T-cell (primary cell): Measurements from ENCODE around the gene ONECUT2. TPM values are rescaled to one million over a fixed set of nuclear protein-coding genes. Genes with fewer than 3 reads are reported as not detected.

ENCODE experiments used
- ATAC-seq, 4 experiments: fragments of 200-7000 bp in 3 of 4; fragments of 150-1000 bp in 1 of 4; cut with Tn5 transposase; replicated peaks in 1 of 4; 1 replicate in 3 of 4; 2 replicates in 1 of 4; pipeline ENCODE4 v1.10.0; 2021; ENCODE audit warnings: moderate library complexity in 3 of 4, mild to moderate bottlenecking in 2 of 4, moderate number of reproducible peaks in 1 of 4
- CTCF ChIA-PET, 2 donors: fragments of 300-600 bp; sonication (Branson Sonifier 250); formaldehyde crosslinking; loops; one replicate each; lab custom pipeline; 2022; ENCODE audit warnings: antibody characterized with exemption in 2 of 2; lab: Charles Lee
- POLR2A ChIA-PET, 2 donors: fragments of 300-600 bp; sonication (Branson Sonifier 250); formaldehyde crosslinking; loops; one replicate each; lab custom pipeline; 2022; ENCODE audit warnings: antibody characterized with exemption in 2 of 2; lab: Charles Lee
- DNase-seq, 35 experiments: peaks; one replicate each; pipeline versions ENCODE4 v3.0.0 to v3.0.0-alpha.2; 2013 to 2023
- H3K27ac ChIP-seq: one replicate; pipeline ENCODE4 v1.5.1; 2013; ENCODE audit warnings: low read length
- H3K27me3 ChIP-seq, 2 experiments: replicated peaks in 1 of 2; 1 replicate in 1 of 2; 2 replicates in 1 of 2; pipeline versions ENCODE4 v1.6.1 to v1.7.0; 2013; ENCODE audit warnings: low read length in 1 of 2, mixed read lengths in 1 of 2; ENCODE audit not compliant: control insufficient read depth in 2 of 2, insufficient read depth in 2 of 2; ENCODE audit errors: extremely low read depth in 1 of 2
- H3K36me3 ChIP-seq, 2 donors: 1 replicate in 1 of 2; 2 replicates in 1 of 2; pipeline versions ENCODE4 v1.6.1 to v1.7.0; 2013; ENCODE audit warnings: low read length in 1 of 2; ENCODE audit not compliant: control insufficient read depth in 2 of 2, insufficient read depth in 1 of 2; ENCODE audit errors: extremely low read depth in 1 of 2
- H3K4me1 ChIP-seq, 2 experiments: 1 replicate in 1 of 2; 2 replicates in 1 of 2; pipeline versions ENCODE4 v1.6.1 to v1.7.0; 2013; ENCODE audit warnings: low read length in 2 of 2, mixed read lengths in 1 of 2; ENCODE audit not compliant: insufficient read depth in 2 of 2, control insufficient read depth in 1 of 2; ENCODE audit errors: extremely low read depth in 1 of 2
- H3K4me3 ChIP-seq, 2 donors: 1 replicate in 1 of 2; 2 replicates in 1 of 2; pipeline versions ENCODE4 v1.5.1 to v1.7.0; 2013; ENCODE audit warnings: mild to moderate bottlenecking in 2 of 2, low read length in 1 of 2, moderate library complexity in 1 of 2; ENCODE audit not compliant: control insufficient read depth in 1 of 2; ENCODE audit errors: extremely low read depth in 1 of 2
- H3K9me3 ChIP-seq: 2 replicates; pipeline ENCODE4 v1.7.0; 2013
- H3K27ac Mint-ChIP-seq, 2 donors: one replicate each; pipeline ENCODE4 v1.8.0; 2020 to 2021; ENCODE audit warnings: mild to moderate bottlenecking in 2 of 2, mixed read lengths in 2 of 2
- H3K27me3 Mint-ChIP-seq, 2 donors: one replicate each; pipeline ENCODE4 v1.8.0; 2021 to 2022; ENCODE audit warnings: mixed read lengths in 2 of 2
- H3K36me3 Mint-ChIP-seq: one replicate; pipeline ENCODE4 v1.8.0; 2021; ENCODE audit warnings: mixed read lengths
- H3K4me1 Mint-ChIP-seq, 3 donors: one replicate each; pipeline ENCODE4 v1.8.0; 2020 to 2022; ENCODE audit warnings: mixed read lengths in 3 of 3, mild to moderate bottlenecking in 1 of 3
- H3K4me3 Mint-ChIP-seq, 3 donors: one replicate each; pipeline ENCODE4 v1.8.0; 2020 to 2022; ENCODE audit warnings: mild to moderate bottlenecking in 3 of 3, mixed read lengths in 3 of 3, moderate library complexity in 3 of 3
- H3K9me3 Mint-ChIP-seq, 3 donors: one replicate each; pipeline ENCODE4 v1.8.0; 2020 to 2022; ENCODE audit warnings: mixed read lengths in 3 of 3
- WGBS: methylation state at CpG from one replicate; pipeline ENCODE4 v1.1.5; 2013; ENCODE audit warnings: missing lambda C conversion rate; ENCODE audit not compliant: insufficient coverage; 5-methylcytosine and 5-hydroxymethylcytosine counted together
- total RNA-seq, 35 experiments: library from RNA in 6 of 35; stranded (reverse) in 6 of 35; fragments of 120-200 nt in 1 of 35; gene quantifications; one replicate each; pipeline versions ENCODE4 v1.2.1 to v1.2.4 and lab custom pipeline; 2013 to 2026

The ONECUT2 gene
- total RNA-seq, 5 donors from 2014 or later (not counting 1 experiment from before 2014, with no cell fraction given), result 0.03 to 0.23 (median 0.09) TPM; not detected in 2

GRCh38 chr18:57437766-57438671 is 2.8 kb downstream of the ONECUT2 start:
- Mint-ChIP-seq H3K9me3 (peaks cover 0 to 6% (median 0%) of the 10 kb centered on the region in 3 donors), H3K4me3 (peak overlapping the region in 2 of 3 donors; percentile 46 to 76), H3K36me3 (no peaks in the 10 kb centered on the region), H3K4me1 (peaks cover 41 to 58% (median 57%) of the 10 kb centered on the region in 3 donors), H3K27me3 (peaks cover 69 to 89% of the 10 kb centered on the region in 2 donors), H3K27ac (no peak overlapping the region)
- POLR2A ChIA-PET, result no interaction called here
- ATAC-seq, result peak in 2 of 4 experiments; percentile 35 to 37
- Histone ChIP-seq H3K36me3 (no peaks in the 10 kb centered on the region), H3K9me3 (no peaks in the 10 kb centered on the region), H3K4me3 (peak overlapping the region in 1 of 2 donors; percentile 39), H3K27me3 (peaks cover 28 to 89% of the 10 kb centered on the region in 2 experiments), H3K4me1 (peaks cover 5 to 60% of the 10 kb centered on the region in 2 experiments), H3K27ac (no peak overlapping the region)
- WGBS, result 4% methylated on average over 59 of the region's 72 CpGs
- peak in 4 of 35 experiments; percentile 13 to 24 (median 15) for DNase-seq
- CTCF ChIA-PET, result no interaction called here

GRCh38 chr18:57438743-57439608 is 3.8 kb downstream of the ONECUT2 start:
- no peaks in the 10 kb centered on the region for H3K36me3 Mint-ChIP-seq
- H3K9me3 Mint-ChIP-seq, result no peaks in the 10 kb centered on the region
- peaks cover 41 to 56% (median 49%) of the 10 kb centered on the region in 3 donors for H3K4me1 Mint-ChIP-seq
- Histone ChIP-seq H3K4me3 (peak overlapping the region in 1 of 2 donors; percentile 30), H3K27me3 (peaks cover 25 to 89% of the 10 kb centered on the region in 2 experiments), H3K36me3 (no peaks in the 10 kb centered on the region), H3K27ac (no peak overlapping the region), H3K9me3 (no peaks in the 10 kb centered on the region), H3K4me1 (peaks cover 5 to 58% of the 10 kb centered on the region in 2 experiments)
- no peak for DNase-seq
- H3K4me3 Mint-ChIP-seq, result peak overlapping the region in 2 of 3 donors; percentile 28 to 76
- no peak for ATAC-seq
- no peak overlapping the region for H3K27ac Mint-ChIP-seq
- peaks cover 69 to 89% of the 10 kb centered on the region in 2 donors for H3K27me3 Mint-ChIP-seq
- 14% methylated on average over 26 of the region's 31 CpGs for WGBS
- ChIA-PET POLR2A (no interaction called here), CTCF (interaction anchor here in 1 of 2 donors (0.6 kb wide), 1 partner anchor 131 kb away, joined by 3 read pairs; no protein-coding TSS in a partner anchor)

- no peak for ATAC-seq
- Histone ChIP-seq H3K36me3 (no peaks in the 10 kb centered on the region), H3K27me3 (peaks cover 28 to 86% of the 10 kb centered on the region in 2 experiments), H3K4me1 (peaks cover 5 to 52% of the 10 kb centered on the region in 2 experiments), H3K4me3 (no peak overlapping the region), H3K27ac (no peak overlapping the region), H3K9me3 (no peaks in the 10 kb centered on the region)
- no peak for DNase-seq
- Mint-ChIP-seq H3K9me3 (no peaks in the 10 kb centered on the region), H3K4me3 (peak overlapping the region in 1 of 3 donors; percentile 76), H3K36me3 (no peaks in the 10 kb centered on the region), H3K4me1 (peaks cover 41 to 50% (median 44%) of the 10 kb centered on the region in 3 donors), H3K27ac (no peak overlapping the region), H3K27me3 (peaks cover 69 to 89% of the 10 kb centered on the region in 2 donors)
- whole genome bisulfite sequencing, result 13% methylated on average over 26 of the region's 26 CpGs
- POLR2A ChIA-PET, result no interaction called here
- CTCF ChIA-PET, result no interaction called here
These were observed 4.4 kb downstream of the ONECUT2 start for GRCh38 chr18:57439609-57439968.

GRCh38 chr18:57439985-57440330 is 4.8 kb downstream of the ONECUT2 start:
- no peaks in the 10 kb centered on the region for H3K36me3 Mint-ChIP-seq
- no peak overlapping the region for H3K27ac Mint-ChIP-seq
- Histone ChIP-seq H3K36me3 (no peaks in the 10 kb centered on the region), H3K4me1 (peaks cover 2 to 49% of the 10 kb centered on the region in 2 experiments), H3K9me3 (no peaks in the 10 kb centered on the region), H3K27me3 (peaks cover 28 to 82% of the 10 kb centered on the region in 2 experiments), H3K27ac (no peak overlapping the region), H3K4me3 (no peak overlapping the region)
- WGBS, result 8% methylated on average over 17 of the region's 17 CpGs
- CTCF ChIA-PET, result no interaction called here
- no peaks in the 10 kb centered on the region for H3K9me3 Mint-ChIP-seq
- H3K4me1 Mint-ChIP-seq, result peaks cover 41 to 47% (median 41%) of the 10 kb centered on the region in 3 donors
- ATAC-seq (no peak), DNase-seq (no peak)
- POLR2A ChIA-PET, result no interaction called here
- peak overlapping the region in 1 of 3 donors; percentile 76 for H3K4me3 Mint-ChIP-seq
- H3K27me3 Mint-ChIP-seq, result peaks cover 70 to 88% of the 10 kb centered on the region in 2 donors

GRCh38 chr18:57440331-57441070 is 5.3 kb downstream of the ONECUT2 start:
- CTCF ChIA-PET, result no interaction called here
- DNase-seq, result no peak

More at GRCh38 chr18:57440331-57441070, 5.3 kb downstream of the ONECUT2 start:
- Mint-ChIP-seq H3K4me1 (peaks cover 41 to 47% (median 41%) of the 10 kb centered on the region in 3 donors), H3K36me3 (no peaks in the 10 kb centered on the region), H3K9me3 (no peaks in the 10 kb centered on the region), H3K27me3 (peaks cover 75 to 91% of the 10 kb centered on the region in 2 donors), H3K27ac (no peak overlapping the region), H3K4me3 (peak overlapping the region in 1 of 3 donors; percentile 76)
- Histone ChIP-seq H3K27ac (no peak overlapping the region), H3K9me3 (no peaks in the 10 kb centered on the region), H3K4me3 (no peak overlapping the region), H3K4me1 (peaks cover 2 to 47% of the 10 kb centered on the region in 2 experiments), H3K36me3 (no peaks in the 10 kb centered on the region), H3K27me3 (peaks cover 32 to 80% of the 10 kb centered on the region in 2 experiments)
- 8% methylated on average over 43 of the region's 60 CpGs for WGBS
- POLR2A ChIA-PET, result no interaction called here
- ATAC-seq, result no peak
